Measurements from ENCODE around the gene UBXN10. TPM values are rescaled to one million over a fixed set of nuclear protein-coding genes. Genes with fewer than 3 reads are reported as not detected.
A peak's percentile ranks its signal among the peaks of the same experiment; 100 is the strongest.

Gene UBXN10
- total and polyA plus RNA-seq, 4 experiments from 2014 or later: 0.06 to 0.78 (median 0.39) TPM

- DNase-seq: no peak
- no peaks in the 10 kb centered on the region for H3K36me3 ChIP-seq (ENCODE audit: insufficient read depth, low read length)
- Mint-ChIP-seq H3K4me3 (no peak overlapping the region), H3K27me3 (peaks cover 3 to 5% of the 10 kb centered on the region in 2 donors), H3K36me3 (peaks cover 20 to 23% of the 10 kb centered on the region in 2 donors), H3K9me3 (peaks cover 0 to 51% (median 34%) of the 10 kb centered on the region in 8 donors), H3K27ac (no peak overlapping the region), H3K4me1 (peaks cover 0 to 1% (median 0%) of the 10 kb centered on the region in 4 donors)
- no peak overlapping the region for H3K4me3 ChIP-seq (ENCODE audit: low read length in 2 of 2)
- ChIA-PET CTCF (ENCODE audit: partially characterized antibody) (interaction anchor here (1.4 to 2.8 kb wide), 2 partner anchors 14 to 30 kb away, joined by 4 to 19 read pairs; no protein-coding TSS in a partner anchor), POLR2A (ENCODE audit: partially characterized antibody) (no interaction called here)
- no peaks in the 10 kb centered on the region for H3K27me3 ChIP-seq (ENCODE audit: insufficient read depth, low read length)
- peaks cover under 1% of the 10 kb centered on the region for H3K4me1 ChIP-seq (ENCODE audit: insufficient read depth, low read length)
- no peak overlapping the region for H3K27ac ChIP-seq (ENCODE audit: low read depth, low read length)
- peaks cover 0 to 8% of the 10 kb centered on the region in 2 donors for H3K9me3 ChIP-seq (ENCODE audit: control insufficient read depth in 1 of 2, low read length in 2 of 2)
- intact Hi-C loops (cut with micrococcal nuclease): no loop called here
These were observed 19.8 kb upstream of the UBXN10 start for GRCh38 chr1:20166051-20166450.

- POLR2A ChIA-PET (ENCODE audit: partially characterized antibody): no interaction called here
- peaks cover 0 to 40% (median 24%) of the 10 kb centered on the region in 8 donors for H3K9me3 Mint-ChIP-seq
- intact Hi-C loops (cut with micrococcal nuclease): no loop called here
- Histone ChIP-seq H3K36me3 (ENCODE audit: insufficient read depth, low read length) (no peaks in the 10 kb centered on the region), H3K27ac (ENCODE audit: low read depth, low read length) (no peak overlapping the region), H3K4me1 (ENCODE audit: insufficient read depth, low read length) (peaks cover 6% of the 10 kb centered on the region), H3K9me3 (ENCODE audit: control insufficient read depth in 1 of 2, low read length in 2 of 2) (peaks cover 0 to 6% of the 10 kb centered on the region in 2 donors), H3K4me3 (ENCODE audit: low read length in 2 of 2) (no peak overlapping the region), H3K27me3 (ENCODE audit: insufficient read depth, low read length) (no peaks in the 10 kb centered on the region)
- peaks cover 3 to 5% of the 10 kb centered on the region in 2 donors for H3K27me3 Mint-ChIP-seq
- H3K4me1 Mint-ChIP-seq: peaks cover 2 to 8% (median 5%) of the 10 kb centered on the region in 4 donors
- no peak overlapping the region for H3K4me3 Mint-ChIP-seq
- peaks cover 17 to 20% of the 10 kb centered on the region in 2 donors for H3K36me3 Mint-ChIP-seq
- peak overlapping the region in 1 of 7 donors; percentile 56 for H3K27ac Mint-ChIP-seq
- CTCF ChIA-PET (ENCODE audit: partially characterized antibody): interaction anchor here (1.4 to 2.8 kb wide), 2 partner anchors 15 to 29 kb away, joined by 4 to 19 read pairs; no protein-coding TSS in a partner anchor
- DNase-seq: no peak
These were observed 18.8 kb upstream of the UBXN10 start for GRCh38 chr1:20167126-20167525.

- POLR2A ChIA-PET (ENCODE audit: partially characterized antibody): no interaction called here
- H3K27ac Mint-ChIP-seq: peak overlapping the region in 1 of 7 donors; percentile 63
- no peak overlapping the region for H3K4me3 Mint-ChIP-seq
- no peak overlapping the region for H3K4me3 ChIP-seq (ENCODE audit: low read length in 2 of 2)
- H3K27me3 Mint-ChIP-seq: peaks cover 3 to 5% of the 10 kb centered on the region in 2 donors
- no peak overlapping the region for H3K27ac ChIP-seq (ENCODE audit: low read depth, low read length)
- H3K9me3 Mint-ChIP-seq: peaks cover 0 to 23% (median 14%) of the 10 kb centered on the region in 8 donors
- no peaks in the 10 kb centered on the region for H3K27me3 ChIP-seq (ENCODE audit: insufficient read depth, low read length)
- CTCF ChIA-PET (ENCODE audit: partially characterized antibody): no interaction called here
- peaks cover 2 to 10% (median 6%) of the 10 kb centered on the region in 4 donors for H3K4me1 Mint-ChIP-seq
- no peaks in the 10 kb centered on the region for H3K36me3 ChIP-seq (ENCODE audit: insufficient read depth, low read length)
- intact Hi-C loops (cut with micrococcal nuclease): no loop called here
- H3K36me3 Mint-ChIP-seq: peaks cover 5 to 8% of the 10 kb centered on the region in 2 donors
- peaks cover 6% of the 10 kb centered on the region for H3K4me1 ChIP-seq (ENCODE audit: insufficient read depth, low read length)
- peaks cover 0 to 6% of the 10 kb centered on the region in 2 donors for H3K9me3 ChIP-seq (ENCODE audit: control insufficient read depth in 1 of 2, low read length in 2 of 2)
- DNase-seq: no peak
These were observed 17.1 kb upstream of the UBXN10 start for GRCh38 chr1:20168564-20169491.

- Mint-ChIP-seq H3K9me3 (peaks cover 0 to 16% (median 5%) of the 10 kb centered on the region in 8 donors), H3K27me3 (peaks cover 2 to 3% of the 10 kb centered on the region in 2 donors), H3K4me3 (no peak overlapping the region), H3K27ac (no peak overlapping the region), H3K4me1 (peaks cover 3 to 10% (median 8%) of the 10 kb centered on the region in 4 donors), H3K36me3 (peaks cover 4 to 5% of the 10 kb centered on the region in 2 donors)
- no peak for DNase-seq
- Histone ChIP-seq H3K36me3 (ENCODE audit: insufficient read depth, low read length) (no peaks in the 10 kb centered on the region), H3K4me3 (ENCODE audit: low read length in 2 of 2) (no peak overlapping the region), H3K27me3 (ENCODE audit: insufficient read depth, low read length) (no peaks in the 10 kb centered on the region), H3K9me3 (ENCODE audit: control insufficient read depth in 1 of 2, low read length in 2 of 2) (peaks cover 0 to 6% of the 10 kb centered on the region in 2 donors), H3K27ac (ENCODE audit: low read depth, low read length) (no peak overlapping the region), H3K4me1 (ENCODE audit: insufficient read depth, low read length) (peaks cover 6% of the 10 kb centered on the region)
- intact Hi-C loops (cut with micrococcal nuclease): no loop called here
- CTCF ChIA-PET (ENCODE audit: partially characterized antibody): interaction anchor here (1.0 kb wide), 1 partner anchor 13 kb away, joined by 3 read pairs; no protein-coding TSS in a partner anchor
- POLR2A ChIA-PET (ENCODE audit: partially characterized antibody): no interaction called here
These were observed 16.0 kb upstream of the UBXN10 start for GRCh38 chr1:20169932-20170331.

- Mint-ChIP-seq H3K27ac (peak overlapping the region in 1 of 7 donors; percentile 14), H3K9me3 (peaks cover 0 to 5% (median 0%) of the 10 kb centered on the region in 8 donors), H3K27me3 (no peaks in the 10 kb centered on the region), H3K4me3 (no peak overlapping the region), H3K36me3 (no peaks in the 10 kb centered on the region), H3K4me1 (peaks cover 4 to 12% (median 9%) of the 10 kb centered on the region in 4 donors)
- Histone ChIP-seq H3K27me3 (ENCODE audit: insufficient read depth, low read length) (no peaks in the 10 kb centered on the region), H3K27ac (ENCODE audit: low read depth, low read length) (no peak overlapping the region), H3K36me3 (ENCODE audit: insufficient read depth, low read length) (no peaks in the 10 kb centered on the region), H3K4me1 (ENCODE audit: insufficient read depth, low read length) (peaks cover 6% of the 10 kb centered on the region), H3K9me3 (ENCODE audit: control insufficient read depth in 1 of 2, low read length in 2 of 2) (no peaks in the 10 kb centered on the region), H3K4me3 (ENCODE audit: low read length in 2 of 2) (no peak overlapping the region)
- ChIA-PET POLR2A (ENCODE audit: partially characterized antibody) (no interaction called here), CTCF (ENCODE audit: partially characterized antibody) (interaction anchor here (1.2 kb wide), 1 partner anchor 23 kb away, joined by 6 read pairs; no protein-coding TSS in a partner anchor)
- intact Hi-C loops (cut with micrococcal nuclease): no loop called here
- no peak for DNase-seq
These were observed 13.8 kb upstream of the UBXN10 start for GRCh38 chr1:20172033-20172590.

GRCh38 chr1:20174937-20175666, 10.8 kb upstream of the UBXN10 start:
- Mint-ChIP-seq H3K9me3 (no peaks in the 10 kb centered on the region), H3K27me3 (no peaks in the 10 kb centered on the region), H3K27ac (peak overlapping the region in 1 of 7 donors; percentile 5), H3K4me1 (peaks cover 5 to 14% (median 10%) of the 10 kb centered on the region in 4 donors), H3K4me3 (peak overlapping the region in 1 of 8 donors; percentile 24), H3K36me3 (no peaks in the 10 kb centered on the region)
- Histone ChIP-seq H3K27ac (ENCODE audit: low read depth, low read length) (no peak overlapping the region), H3K4me3 (ENCODE audit: low read length in 2 of 2) (no peak overlapping the region), H3K36me3 (ENCODE audit: insufficient read depth, low read length) (no peaks in the 10 kb centered on the region), H3K4me1 (ENCODE audit: insufficient read depth, low read length) (peaks cover 6% of the 10 kb centered on the region), H3K9me3 (ENCODE audit: control insufficient read depth in 1 of 2, low read length in 2 of 2) (no peaks in the 10 kb centered on the region), H3K27me3 (ENCODE audit: insufficient read depth, low read length) (no peaks in the 10 kb centered on the region)
- intact Hi-C loops (cut with micrococcal nuclease): no loop called here
- no peak for DNase-seq
- POLR2A ChIA-PET (ENCODE audit: partially characterized antibody): no interaction called here
- CTCF ChIA-PET (ENCODE audit: partially characterized antibody): no interaction called here

All from CD4-positive, alpha-beta memory T cell (primary cell).